Stimulated activated CD8-positive, alpha-beta memory T cell treated with anti-CD3 and anti-CD28 coated beads, Interleukin-2, amount 100 ng/mL, for 48 hours (primary cell): ENCODE results near the gene RAB3IL1.
"Not testable (repeated sequence)": the region's sequence is repeated elsewhere in the genome, so short reads cannot be mapped to it uniquely, and the experiment has no call there.

ENCODE experiments used
- DNase-seq, 2 donors: peaks; one replicate each; pipeline ENCODE4 v3.0.0-alpha.2; 2020; ENCODE audit warnings: low read depth in 2 of 2

RAB3IL1 gene

GRCh38 chr11:61917334-61918109 is at the start of gene RAB3IL1:
RAB3IL1 (minus strand) TSS chr11:61917566; CDS start chr11:61917367, 199 bp downstream.
- no peak for DNase-seq

GRCh38 chr11:61966734-61967115 is 49.4 kb upstream of the RAB3IL1 start:
- no peak for DNase-seq

- not testable (repeated sequence) for DNase-seq
Observed at GRCh38 chr11:61964666-61965271, 47.4 kb upstream of the RAB3IL1 start.

GRCh38 chr11:61964058-61964665 is 46.8 kb upstream of the RAB3IL1 start:
- DNase-seq: no peak

GRCh38 chr11:61963282-61964057 is 46.1 kb upstream of the RAB3IL1 start:
- DNase-seq: no peak

- no peak for DNase-seq
Observed at GRCh38 chr11:61963016-61963281, 45.6 kb upstream of the RAB3IL1 start.

- no peak for DNase-seq
Observed at GRCh38 chr11:61962213-61963015, 45.0 kb upstream of the RAB3IL1 start.

- no peak for DNase-seq
Observed at GRCh38 chr11:61961570-61962212, 44.3 kb upstream of the RAB3IL1 start.

GRCh38 chr11:61960532-61960931 is 43.2 kb upstream of the RAB3IL1 start:
- DNase-seq: no peak

- no peak for DNase-seq
Observed at GRCh38 chr11:61959678-61960077, 42.3 kb upstream of the RAB3IL1 start.

- no peak for DNase-seq
Observed at GRCh38 chr11:61959114-61959513, 41.7 kb upstream of the RAB3IL1 start.

GRCh38 chr11:61958590-61958989 is 41.2 kb upstream of the RAB3IL1 start:
- no peak for DNase-seq

- no peak for DNase-seq
Observed at GRCh38 chr11:61957021-61957770, 39.8 kb upstream of the RAB3IL1 start.

GRCh38 chr11:61956191-61957020 is 39.0 kb upstream of the RAB3IL1 start:
- DNase-seq: no peak

GRCh38 chr11:61955422-61956135 is 38.2 kb upstream of the RAB3IL1 start:
- no peak for DNase-seq

- DNase-seq: no peak
Observed at GRCh38 chr11:61954851-61955421, 37.6 kb upstream of the RAB3IL1 start.

- no peak for DNase-seq
Observed at GRCh38 chr11:61954106-61954850, 36.9 kb upstream of the RAB3IL1 start.

GRCh38 chr11:61953632-61954031 is 36.3 kb upstream of the RAB3IL1 start:
- DNase-seq: not testable (repeated sequence)
